CD4-positive, alpha-beta T cell treated with Interleukin-17A for 4 hours (primary cell): ENCODE data around the gene FAM83C.
A peak's percentile ranks its signal among the peaks of the same experiment; 100 is the strongest.

ENCODE experiments used
- DNase-seq: peaks from one replicate; pipeline ENCODE4 v3.0.0-alpha.2; 2020; ENCODE audit warnings: mixed read lengths

Gene FAM83C

GRCh38 chr20:35281506-35282101, 10.6 kb downstream of the FAM83C start:
- DNase-seq: no peak

GRCh38 chr20:35280523-35280922, 11.7 kb downstream of the FAM83C start:
- DNase-seq: no peak

- DNase-seq: no peak
Observed at GRCh38 chr20:35279533-35280174, 12.6 kb downstream of the FAM83C start.

GRCh38 chr20:35279040-35279439, 13.2 kb downstream of the FAM83C start:
- DNase-seq: no peak

- DNase-seq: peak; percentile 94
Observed at GRCh38 chr20:35277531-35278395, 14.5 kb downstream of the FAM83C start, which contains the start of gene MMP24OS. Gene MMP24OS, minus strand, starts transcription at chr20:35278122. Its CDS starts 193 bp downstream, at chr20:35277929.

GRCh38 chr20:35277127-35277526, 15.1 kb downstream of the FAM83C start:
- no peak for DNase-seq

- DNase-seq: no peak
Observed at GRCh38 chr20:35276408-35276807, 15.8 kb downstream of the FAM83C start.

GRCh38 chr20:35275741-35276251, 16.4 kb downstream of the FAM83C start:
- DNase-seq: no peak

- DNase-seq: no peak
Observed at GRCh38 chr20:35274172-35275092, 17.8 kb downstream of the FAM83C start.

- no peak for DNase-seq
Observed at GRCh38 chr20:35273449-35274171, 18.6 kb downstream of the FAM83C start.

GRCh38 chr20:35271904-35272303, 20.3 kb downstream of the FAM83C start:
- DNase-seq: no peak

- no peak for DNase-seq
Observed at GRCh38 chr20:35271073-35271882, 20.9 kb downstream of the FAM83C start.

GRCh38 chr20:35270021-35270902, 22.0 kb downstream of the FAM83C start:
- no peak for DNase-seq

GRCh38 chr20:35269055-35269781, 23.0 kb downstream of the FAM83C start:
- peak; percentile 64 for DNase-seq

GRCh38 chr20:35267092-35267491, 25.1 kb downstream of the FAM83C start:
- no peak for DNase-seq

GRCh38 chr20:35264755-35265154, 27.5 kb downstream of the FAM83C start:
- no peak for DNase-seq

GRCh38 chr20:35263532-35264341, 28.5 kb downstream of the FAM83C start:
- no peak for DNase-seq
